ENCODE data around the gene KCNT2.
"Not testable (repeated sequence)": the region's sequence is repeated elsewhere in the genome, so short reads cannot be mapped to it uniquely, and the experiment has no call there.

KCNT2 gene

DNA sequence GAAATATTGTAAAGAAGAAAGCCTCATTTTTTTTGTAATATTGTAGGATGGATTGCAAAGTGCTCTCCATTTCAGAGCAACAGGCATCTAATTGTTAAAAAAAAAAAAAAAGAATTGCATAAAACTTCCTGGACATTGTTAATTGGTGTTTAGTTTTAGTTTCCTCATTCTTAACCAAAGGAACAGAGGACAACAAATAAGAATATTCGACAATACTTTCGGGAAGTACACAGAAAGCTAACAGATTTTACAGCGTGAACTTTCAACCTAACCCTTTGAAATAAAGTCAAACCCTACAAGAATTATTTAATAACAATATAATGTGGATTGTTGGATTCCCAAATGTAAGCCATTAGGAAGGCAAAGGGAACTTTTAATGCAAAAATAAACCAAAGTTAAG, 284.4 kb downstream of the KCNT2 start:
- no peak for DNase-seq (ENCODE audit: low read depth in 2 of 2)

DNA sequence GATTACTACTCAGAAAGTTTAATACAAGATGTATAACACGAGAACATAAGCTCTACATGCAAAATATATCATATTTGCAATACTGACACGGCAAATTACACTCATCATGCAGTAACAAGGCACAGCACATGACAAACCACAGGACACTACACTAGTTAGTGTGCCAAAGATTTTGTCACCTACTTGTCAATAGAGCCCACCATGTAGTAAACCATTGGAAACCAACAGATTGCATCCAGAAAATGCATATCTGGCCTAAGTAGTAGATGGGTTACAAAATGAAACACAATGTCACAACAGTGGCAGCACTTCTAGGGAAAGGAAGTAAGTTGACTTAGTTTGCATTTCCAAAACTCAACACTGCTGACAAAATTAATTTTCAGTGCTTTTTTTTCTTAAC, 288.9 kb downstream of the KCNT2 start:
- DNase-seq (ENCODE audit: low read depth in 2 of 2) = no peak

DNA sequence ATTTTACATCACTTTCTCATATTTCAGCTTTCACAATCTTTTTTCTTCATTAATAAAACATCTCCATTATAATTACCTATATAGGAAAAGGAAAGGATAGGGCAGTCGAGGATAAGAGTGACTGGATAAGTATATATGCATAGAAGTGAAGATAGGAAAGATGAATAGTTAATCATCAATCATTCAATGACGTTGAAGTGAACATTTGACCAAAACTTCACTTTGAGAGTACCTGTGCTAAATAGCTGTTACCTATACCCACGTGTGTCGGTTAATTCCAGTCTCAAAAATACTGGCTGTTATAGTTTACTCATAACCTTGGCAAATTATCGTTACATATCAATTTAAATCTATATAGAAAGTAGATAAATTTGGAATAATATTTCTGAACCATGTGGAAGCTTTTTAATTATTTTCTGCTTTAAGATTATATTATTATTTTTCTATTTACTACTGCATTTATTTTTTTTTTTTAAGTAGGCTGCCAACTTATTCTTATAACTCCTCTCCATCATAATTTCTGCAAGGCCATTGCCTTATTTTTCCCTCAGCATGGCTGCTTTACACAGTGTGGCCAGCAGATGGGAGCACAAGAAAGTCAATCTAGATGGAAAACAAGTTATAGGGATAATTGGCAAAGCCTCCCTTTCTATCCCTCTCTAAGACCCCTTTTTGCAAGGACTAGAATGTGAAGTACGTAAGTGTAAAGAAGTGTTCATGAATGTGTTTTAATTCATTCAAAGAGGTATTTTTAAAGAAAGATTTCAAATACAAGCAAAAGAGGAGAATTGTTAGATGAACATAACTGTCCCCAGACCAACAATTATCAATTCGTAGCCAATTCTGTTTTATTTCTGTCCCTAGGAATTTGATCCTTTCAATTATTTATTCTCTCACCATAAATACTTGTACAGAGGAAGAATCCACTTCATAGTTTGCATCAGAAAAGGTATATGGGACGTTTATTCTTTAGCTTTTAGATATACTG, 290.4 kb downstream of the KCNT2 start:
- no peak for DNase-seq (ENCODE audit: low read depth in 2 of 2)

GRCh38 chr1:196312739-196313138, 295.5 kb downstream of the KCNT2 start:
- no peak for DNase-seq (ENCODE audit: low read depth in 2 of 2)

GRCh38 chr1:196309386-196309785, 298.9 kb downstream of the KCNT2 start:
- no peak for DNase-seq (ENCODE audit: low read depth in 2 of 2)

GRCh38 chr1:196308176-196308575, 300.1 kb downstream of the KCNT2 start:
- DNase-seq (ENCODE audit: low read depth in 2 of 2) = no peak

GRCh38 chr1:196306421-196306820, 301.8 kb downstream of the KCNT2 start:
- DNase-seq (ENCODE audit: low read depth in 2 of 2) = no peak

DNA sequence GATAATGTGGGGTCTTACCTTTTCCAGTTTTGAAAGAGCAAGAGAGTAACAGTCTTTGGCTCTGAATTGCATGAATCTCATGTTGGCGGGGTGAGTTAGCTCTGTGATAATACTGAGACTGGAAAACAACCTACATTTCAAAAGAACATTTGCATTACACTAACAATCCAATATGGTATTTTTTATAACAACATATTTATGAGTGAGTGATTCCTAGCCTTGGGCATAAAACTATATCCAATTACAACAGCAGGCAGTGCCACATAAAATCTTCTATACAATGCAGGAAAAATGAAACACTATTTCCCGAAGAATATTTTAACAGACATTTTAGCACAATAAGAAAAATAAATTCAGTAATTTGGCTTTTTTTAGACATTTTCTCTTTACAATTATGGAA, 303.0 kb downstream of the KCNT2 start:
- DNase-seq (ENCODE audit: low read depth in 2 of 2) = no peak

DNA sequence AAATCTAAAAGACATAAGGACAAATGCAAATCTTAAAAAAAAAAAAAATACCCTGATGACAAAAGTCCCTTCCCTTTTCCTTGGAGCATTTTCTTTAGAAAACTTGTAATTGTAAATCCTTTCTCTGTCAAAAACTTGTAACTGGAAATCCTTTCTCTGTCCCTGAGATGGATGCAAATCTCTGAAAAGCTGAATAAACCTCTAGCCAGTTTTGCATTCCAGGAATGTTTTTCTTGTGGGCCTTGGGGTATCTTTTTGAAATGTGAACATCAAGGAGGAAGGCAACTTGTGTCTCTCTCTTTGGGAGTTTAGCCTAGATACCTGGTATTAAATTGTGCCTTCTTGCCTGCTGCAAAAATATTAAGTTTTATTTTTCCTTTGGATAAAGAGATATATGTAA, 305.3 kb downstream of the KCNT2 start:
- DNase-seq (ENCODE audit: low read depth in 2 of 2) = no peak

DNA sequence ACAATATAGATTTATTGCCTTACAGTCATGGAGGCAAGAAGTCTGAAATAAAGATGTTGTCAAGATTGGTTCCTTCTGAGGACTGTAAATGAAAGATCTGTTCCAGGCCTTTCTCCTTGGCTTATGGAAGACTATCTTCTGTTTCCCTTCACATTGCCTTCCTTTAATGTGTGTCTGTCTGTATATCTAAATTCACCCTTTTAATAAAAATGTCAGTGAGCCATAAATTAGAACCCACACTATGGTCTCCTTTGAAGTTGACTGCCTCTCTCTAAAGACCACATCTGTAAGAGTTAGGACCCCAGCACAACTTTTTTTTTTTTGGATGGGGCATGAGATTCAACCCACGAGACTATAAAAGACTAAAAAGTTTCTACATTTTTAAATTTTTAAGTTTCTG, 305.8 kb downstream of the KCNT2 start:
- DNase-seq (ENCODE audit: low read depth in 2 of 2) = no peak

DNA sequence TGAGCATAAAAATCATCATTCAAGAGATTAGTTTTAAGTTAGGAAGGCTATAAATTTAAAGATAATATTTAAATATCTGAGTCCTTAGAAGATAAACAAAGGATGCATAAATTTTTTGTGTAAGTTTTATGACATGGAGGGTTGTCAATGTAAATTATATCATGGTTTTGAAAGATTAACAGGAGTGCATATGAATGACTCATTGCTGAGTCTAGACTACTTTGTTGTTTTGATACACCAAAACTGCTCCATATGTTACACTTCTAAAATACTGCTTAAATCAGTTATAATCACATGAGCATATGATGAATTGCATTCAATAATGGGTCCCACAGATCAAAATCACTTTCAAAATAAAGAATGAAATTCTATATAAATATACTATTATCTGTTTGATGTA, 312.5 kb downstream of the KCNT2 start:
- DNase-seq (ENCODE audit: low read depth in 2 of 2) = no peak

DNA sequence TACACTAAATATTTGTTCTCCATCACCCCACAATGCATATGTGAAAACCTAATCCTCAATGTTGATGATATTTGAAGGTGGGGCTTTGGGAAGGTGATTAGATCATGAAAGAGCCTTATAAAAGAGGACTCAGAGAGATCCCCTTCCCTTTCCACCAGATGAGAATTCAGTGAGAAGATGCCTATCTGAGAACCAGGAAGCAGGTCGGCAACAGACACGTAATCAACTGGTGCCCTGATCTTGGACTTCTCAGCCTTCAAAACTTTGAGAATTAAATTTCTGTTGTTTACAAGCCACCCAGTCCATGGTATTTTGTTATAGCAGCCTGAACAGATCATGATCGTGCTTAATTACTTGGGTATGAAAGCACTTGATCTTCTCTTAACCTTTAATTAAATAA, 329.4 kb downstream of the KCNT2 start:
- DNase-seq (ENCODE audit: low read depth in 2 of 2) = no peak

DNA sequence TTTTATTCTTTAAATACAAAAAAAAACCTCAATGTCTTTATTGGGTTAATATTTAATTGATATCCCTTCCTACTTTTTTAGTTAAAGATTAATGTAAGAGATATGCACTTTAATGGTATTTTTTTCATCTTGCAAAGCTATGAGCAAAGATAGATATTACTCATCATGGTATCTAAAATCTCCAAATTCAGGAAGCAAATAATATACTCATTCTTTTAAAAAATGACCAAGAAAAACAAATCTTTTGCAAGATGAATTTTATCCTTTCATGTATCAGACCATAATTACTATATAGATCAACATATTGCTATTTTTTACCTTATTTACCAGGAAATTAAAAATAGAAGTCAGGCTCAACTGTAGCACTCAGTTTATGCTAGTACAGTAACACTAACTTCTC, 330.4 kb downstream of the KCNT2 start:
- no peak for DNase-seq (ENCODE audit: low read depth in 2 of 2)

- DNase-seq (ENCODE audit: low read depth in 2 of 2) = no peak
Observed at GRCh38 chr1:196271212-196271947, 336.9 kb downstream of the KCNT2 start.

GRCh38 chr1:196263086-196263485, 345.2 kb downstream of the KCNT2 start:
- DNase-seq (ENCODE audit: low read depth in 2 of 2) = not testable (repeated sequence)

DNA sequence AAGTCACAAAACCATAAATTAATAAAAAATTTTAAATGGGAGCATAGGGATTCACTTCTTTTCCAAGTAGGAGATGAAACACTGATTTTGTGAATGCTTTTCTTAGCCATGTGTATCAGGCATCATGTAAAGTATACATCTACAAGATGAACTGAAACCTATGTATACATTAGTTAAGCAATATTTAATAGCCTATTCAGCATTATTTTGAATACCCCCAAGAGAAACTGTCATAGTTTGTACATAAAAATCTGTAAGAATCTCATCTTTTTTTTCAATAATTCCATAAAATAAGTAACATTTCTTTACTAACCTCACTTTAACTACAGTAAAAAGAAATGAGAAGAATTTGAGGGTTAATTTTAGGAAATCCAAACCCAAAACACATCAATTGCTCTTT, 348.0 kb downstream of the KCNT2 start:
- DNase-seq (ENCODE audit: low read depth in 2 of 2) = no peak

DNA sequence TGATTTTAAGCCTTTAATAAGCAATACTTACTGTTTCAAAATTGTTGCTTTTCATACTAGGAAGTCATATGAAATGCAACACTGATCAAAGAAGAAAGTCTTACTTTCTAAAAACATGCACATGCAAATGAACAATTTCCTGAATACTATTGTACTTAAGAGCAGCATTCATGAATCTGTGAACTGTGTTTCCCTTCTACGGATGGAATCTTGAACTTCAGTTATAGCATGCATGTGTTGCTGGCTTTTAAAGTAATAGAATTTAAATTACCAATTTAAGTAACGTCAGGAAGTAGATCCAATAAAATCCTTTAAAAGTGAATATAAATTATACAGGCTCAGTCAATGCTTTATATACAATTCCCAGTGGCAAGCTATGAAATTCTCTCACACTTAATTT, 348.9 kb downstream of the KCNT2 start:
- DNase-seq (ENCODE audit: low read depth in 2 of 2) = no peak

DNA sequence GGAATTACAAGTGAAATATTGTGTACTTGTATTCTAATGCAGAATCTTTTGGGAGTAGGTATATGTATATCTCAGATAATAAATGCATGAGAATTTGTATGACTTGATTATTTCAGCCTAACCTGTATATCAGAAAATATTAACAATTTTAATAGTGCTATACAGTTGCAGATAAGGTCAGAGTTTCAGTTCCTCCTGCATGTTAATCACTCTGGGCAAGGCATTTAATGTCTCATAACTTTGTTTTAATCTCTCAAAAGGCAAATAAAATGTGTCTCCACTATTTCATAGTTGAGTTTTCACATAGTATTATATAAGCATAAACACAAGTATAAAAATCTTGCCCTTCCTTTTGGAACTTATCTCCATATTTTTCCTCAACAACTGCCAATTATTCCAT, 352.5 kb downstream of the KCNT2 start:
- DNase-seq (ENCODE audit: low read depth in 2 of 2) = no peak

DNA sequence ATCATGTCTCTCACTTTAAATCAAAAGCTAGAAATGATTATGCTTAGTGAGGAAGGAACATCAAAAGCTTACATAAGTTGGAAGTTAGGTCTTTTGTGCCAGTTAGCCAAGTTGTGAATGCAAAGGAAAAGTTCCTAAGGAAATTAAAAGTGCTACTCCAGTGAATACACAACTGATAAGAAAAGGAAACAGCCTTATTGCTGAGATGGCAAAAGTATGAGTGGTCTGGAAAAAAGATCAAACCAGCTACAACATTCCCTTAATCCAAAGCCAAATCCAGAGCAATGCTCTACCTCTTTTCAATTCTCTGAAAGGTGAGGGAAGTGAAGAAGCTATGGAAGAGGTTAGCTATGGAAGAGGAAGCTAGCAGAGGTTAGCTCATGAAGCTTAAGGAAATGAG, 378.7 kb downstream of the KCNT2 start:
- no peak for DNase-seq (ENCODE audit: low read depth in 2 of 2)

- DNase-seq (ENCODE audit: low read depth in 2 of 2) = no peak
Observed at GRCh38 chr1:196214866-196215265, 393.4 kb downstream of the KCNT2 start.

GRCh38 chr1:196209983-196210382, 398.3 kb downstream of the KCNT2 start:
- no peak for DNase-seq (ENCODE audit: low read depth in 2 of 2)

DNA sequence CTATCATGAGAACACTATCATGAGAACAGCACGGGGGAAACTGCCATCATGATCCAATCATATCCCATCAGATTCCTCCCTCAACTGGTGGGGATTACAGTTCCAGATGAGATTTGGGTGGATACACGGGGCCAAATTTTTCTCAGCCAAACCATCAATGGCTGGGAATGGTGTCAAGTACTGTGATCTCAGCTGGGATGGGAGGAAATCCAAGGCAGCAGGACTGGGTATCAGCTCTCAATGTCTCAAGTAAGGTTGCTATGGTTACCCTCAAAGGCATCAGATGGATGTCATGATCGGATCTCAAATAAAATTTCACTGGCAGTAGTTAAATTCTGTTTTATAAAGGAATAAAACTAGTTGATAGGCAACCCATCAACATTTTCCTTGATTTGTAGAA, 399.0 kb downstream of the KCNT2 start:
- DNase-seq (ENCODE audit: low read depth in 2 of 2) = no peak

DNA sequence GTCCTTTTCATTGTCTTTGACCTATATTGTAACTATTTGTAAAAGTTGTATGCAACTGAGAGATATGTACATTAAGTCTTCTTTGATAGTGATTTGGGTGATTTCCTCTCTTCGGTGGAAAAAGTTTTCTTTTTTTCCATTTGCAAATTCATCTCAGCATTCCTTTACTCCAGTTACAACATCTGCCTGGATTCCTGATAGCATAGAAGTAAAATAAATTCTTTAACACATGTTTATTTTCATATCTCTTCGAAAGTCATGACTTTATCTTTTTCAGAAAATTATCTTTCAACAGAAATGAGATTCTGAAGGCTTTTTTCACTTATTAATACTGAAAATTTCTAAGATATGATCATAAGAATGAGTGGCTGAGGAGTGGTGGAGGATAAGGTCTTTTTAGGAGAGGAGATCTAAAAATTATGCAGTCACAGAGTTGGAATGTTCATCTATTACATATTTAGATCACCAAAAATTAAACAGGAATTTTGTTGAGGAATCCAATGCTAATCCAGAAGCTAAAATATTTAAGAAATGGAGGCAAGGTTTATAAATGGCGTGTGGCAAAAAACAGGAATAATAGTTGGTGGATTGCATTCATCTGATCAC, 400.5 kb downstream of the KCNT2 start:
- DNase-seq (ENCODE audit: low read depth in 2 of 2) = no peak
